ENCODE results near the gene PPP1R18. TPM values are rescaled to one million over a fixed set of nuclear protein-coding genes. Genes with fewer than 3 reads are reported as not detected.

PPP1R18 gene
- total and polyA plus RNA-seq, 9 of the 15 experiments (the other 6 are each of a cell fraction or from before 2014, with no cell fraction given), result 12.0 to 99.2 (median 42.6) TPM

DNA sequence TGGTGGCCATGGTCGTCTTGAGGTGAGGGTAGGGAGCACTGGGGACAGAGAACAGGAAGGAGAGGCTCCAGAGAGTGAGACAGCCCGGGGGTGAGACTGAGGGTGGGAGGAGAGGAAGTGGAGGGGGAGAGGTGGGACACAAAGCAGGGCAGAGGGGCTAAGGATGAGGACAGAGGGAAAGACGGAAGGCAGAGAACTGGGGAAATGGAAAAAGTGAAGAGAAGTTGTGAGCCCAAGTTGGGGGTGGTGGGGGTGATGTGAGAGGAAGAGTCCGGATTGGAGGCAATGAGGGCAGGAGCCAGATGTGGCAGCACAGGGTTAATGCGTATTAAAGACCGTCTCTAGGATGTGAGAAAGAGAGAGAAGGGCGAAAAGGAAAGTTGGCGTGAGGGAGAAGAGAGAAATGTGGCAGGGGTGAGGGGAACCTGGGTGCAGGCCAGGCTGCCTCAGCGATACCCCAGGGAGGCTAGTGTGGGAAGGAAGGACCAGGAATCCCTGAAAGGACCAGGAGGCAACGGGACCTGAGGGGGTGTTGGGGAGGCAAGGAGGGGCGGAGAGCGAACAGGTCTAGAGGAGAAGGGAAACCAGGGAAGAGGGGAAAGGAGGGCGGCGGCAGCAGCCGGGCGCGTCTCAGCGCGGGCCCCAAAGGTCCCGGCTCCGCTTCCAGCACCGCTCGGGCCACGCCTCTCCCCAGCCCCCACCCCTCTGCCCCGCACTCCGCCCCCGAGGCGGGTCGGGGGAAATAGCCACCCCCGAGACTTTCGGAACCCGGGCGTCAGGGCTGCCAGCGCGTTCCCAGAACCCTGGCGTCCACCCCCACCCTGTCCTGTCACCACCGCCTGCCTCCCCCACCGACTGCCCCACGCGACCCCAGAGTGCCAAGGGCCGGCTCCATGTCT is at the start of gene PPP1R18 (continued):
- TF ChIP-seq, protein P1, sequence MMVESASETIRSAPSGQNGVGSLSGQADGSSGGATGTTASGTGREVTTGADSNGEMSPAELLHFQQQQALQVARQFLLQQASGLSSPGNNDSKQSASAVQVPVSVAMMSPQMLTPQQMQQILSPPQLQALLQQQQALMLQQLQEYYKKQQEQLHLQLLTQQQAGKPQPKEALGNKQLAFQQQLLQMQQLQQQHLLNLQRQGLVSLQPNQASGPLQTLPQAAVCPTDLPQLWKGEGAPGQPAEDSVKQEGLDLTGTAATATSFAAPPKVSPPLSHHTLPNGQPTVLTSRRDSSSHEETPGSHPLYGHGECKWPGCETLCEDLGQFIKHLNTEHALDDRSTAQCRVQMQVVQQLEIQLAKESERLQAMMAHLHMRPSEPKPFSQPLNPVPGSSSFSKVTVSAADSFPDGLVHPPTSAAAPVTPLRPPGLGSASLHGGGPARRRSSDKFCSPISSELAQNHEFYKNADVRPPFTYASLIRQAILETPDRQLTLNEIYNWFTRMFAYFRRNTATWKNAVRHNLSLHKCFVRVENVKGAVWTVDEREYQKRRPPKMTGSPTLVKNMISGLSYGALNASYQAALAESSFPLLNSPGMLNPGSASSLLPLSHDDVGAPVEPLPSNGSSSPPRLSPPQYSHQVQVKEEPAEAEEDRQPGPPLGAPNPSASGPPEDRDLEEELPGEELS (CRISPR knock-in tag; IDR thresholded peaks at IDR 0.05; ENCODE audit: borderline replicate concordance), result no peak
- TF ChIP-seq PURB (CRISPR knock-in tag; IDR thresholded peaks at IDR 0.05; ENCODE audit: low read depth) (no peak), BCOR (IDR thresholded peaks at IDR 0.05) (peak; percentile 61; the same call in 1 of the 2 replicates), TAF7 (tag; IDR thresholded peaks at IDR 0.05) (no peak), CHD4 (IDR thresholded peaks at IDR 0.05; ENCODE audit: insufficient read depth, insufficient replicate concordance, low read depth, low read length, poor library complexity, severe bottlenecking) (peak; percentile 11), SMARCA4 (IDR thresholded peaks at IDR 0.05) (peak; percentile 50; the same call in 1 of the 2 replicates), KLF10 (CRISPR knock-in tag; IDR thresholded peaks at IDR 0.05) (no peak), BMI1 (IDR thresholded peaks at IDR 0.05; ENCODE audit: low read length) (no peak), RUNX1 (IDR thresholded peaks at IDR 0.05; ENCODE audit: low read depth) (no peak), HMG20B (CRISPR knock-in tag; IDR thresholded peaks at IDR 0.05) (no peak), ZNF41 (CRISPR knock-in tag; conservative IDR thresholded peaks at IDR 0.05) (no peak)
- TF ChIP-seq, protein P2, sequence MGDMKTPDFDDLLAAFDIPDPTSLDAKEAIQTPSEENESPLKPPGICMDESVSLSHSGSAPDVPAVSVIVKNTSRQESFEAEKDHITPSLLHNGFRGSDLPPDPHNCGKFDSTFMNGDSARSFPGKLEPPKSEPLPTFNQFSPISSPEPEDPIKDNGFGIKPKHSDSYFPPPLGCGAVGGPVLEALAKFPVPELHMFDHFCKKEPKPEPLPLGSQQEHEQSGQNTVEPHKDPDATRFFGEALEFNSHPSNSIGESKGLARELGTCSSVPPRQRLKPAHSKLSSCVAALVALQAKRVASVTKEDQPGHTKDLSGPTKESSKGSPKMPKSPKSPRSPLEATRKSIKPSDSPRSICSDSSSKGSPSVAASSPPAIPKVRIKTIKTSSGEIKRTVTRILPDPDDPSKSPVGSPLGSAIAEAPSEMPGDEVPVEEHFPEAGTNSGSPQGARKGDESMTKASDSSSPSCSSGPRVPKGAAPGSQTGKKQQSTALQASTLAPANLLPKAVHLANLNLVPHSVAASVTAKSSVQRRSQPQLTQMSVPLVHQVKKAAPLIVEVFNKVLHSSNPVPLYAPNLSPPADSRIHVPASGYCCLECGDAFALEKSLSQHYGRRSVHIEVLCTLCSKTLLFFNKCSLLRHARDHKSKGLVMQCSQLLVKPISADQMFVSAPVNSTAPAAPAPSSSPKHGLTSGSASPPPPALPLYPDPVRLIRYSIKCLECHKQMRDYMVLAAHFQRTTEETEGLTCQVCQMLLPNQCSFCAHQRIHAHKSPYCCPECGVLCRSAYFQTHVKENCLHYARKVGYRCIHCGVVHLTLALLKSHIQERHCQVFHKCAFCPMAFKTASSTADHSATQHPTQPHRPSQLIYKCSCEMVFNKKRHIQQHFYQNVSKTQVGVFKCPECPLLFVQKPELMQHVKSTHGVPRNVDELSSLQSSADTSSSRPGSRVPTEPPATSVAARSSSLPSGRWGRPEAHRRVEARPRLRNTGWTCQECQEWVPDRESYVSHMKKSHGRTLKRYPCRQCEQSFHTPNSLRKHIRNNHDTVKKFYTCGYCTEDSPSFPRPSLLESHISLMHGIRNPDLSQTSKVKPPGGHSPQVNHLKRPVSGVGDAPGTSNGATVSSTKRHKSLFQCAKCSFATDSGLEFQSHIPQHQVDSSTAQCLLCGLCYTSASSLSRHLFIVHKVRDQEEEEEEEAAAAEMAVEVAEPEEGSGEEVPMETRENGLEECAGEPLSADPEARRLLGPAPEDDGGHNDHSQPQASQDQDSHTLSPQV (IDR thresholded peaks at IDR 0.05), result no peak
- TF ChIP-seq, protein P3, sequence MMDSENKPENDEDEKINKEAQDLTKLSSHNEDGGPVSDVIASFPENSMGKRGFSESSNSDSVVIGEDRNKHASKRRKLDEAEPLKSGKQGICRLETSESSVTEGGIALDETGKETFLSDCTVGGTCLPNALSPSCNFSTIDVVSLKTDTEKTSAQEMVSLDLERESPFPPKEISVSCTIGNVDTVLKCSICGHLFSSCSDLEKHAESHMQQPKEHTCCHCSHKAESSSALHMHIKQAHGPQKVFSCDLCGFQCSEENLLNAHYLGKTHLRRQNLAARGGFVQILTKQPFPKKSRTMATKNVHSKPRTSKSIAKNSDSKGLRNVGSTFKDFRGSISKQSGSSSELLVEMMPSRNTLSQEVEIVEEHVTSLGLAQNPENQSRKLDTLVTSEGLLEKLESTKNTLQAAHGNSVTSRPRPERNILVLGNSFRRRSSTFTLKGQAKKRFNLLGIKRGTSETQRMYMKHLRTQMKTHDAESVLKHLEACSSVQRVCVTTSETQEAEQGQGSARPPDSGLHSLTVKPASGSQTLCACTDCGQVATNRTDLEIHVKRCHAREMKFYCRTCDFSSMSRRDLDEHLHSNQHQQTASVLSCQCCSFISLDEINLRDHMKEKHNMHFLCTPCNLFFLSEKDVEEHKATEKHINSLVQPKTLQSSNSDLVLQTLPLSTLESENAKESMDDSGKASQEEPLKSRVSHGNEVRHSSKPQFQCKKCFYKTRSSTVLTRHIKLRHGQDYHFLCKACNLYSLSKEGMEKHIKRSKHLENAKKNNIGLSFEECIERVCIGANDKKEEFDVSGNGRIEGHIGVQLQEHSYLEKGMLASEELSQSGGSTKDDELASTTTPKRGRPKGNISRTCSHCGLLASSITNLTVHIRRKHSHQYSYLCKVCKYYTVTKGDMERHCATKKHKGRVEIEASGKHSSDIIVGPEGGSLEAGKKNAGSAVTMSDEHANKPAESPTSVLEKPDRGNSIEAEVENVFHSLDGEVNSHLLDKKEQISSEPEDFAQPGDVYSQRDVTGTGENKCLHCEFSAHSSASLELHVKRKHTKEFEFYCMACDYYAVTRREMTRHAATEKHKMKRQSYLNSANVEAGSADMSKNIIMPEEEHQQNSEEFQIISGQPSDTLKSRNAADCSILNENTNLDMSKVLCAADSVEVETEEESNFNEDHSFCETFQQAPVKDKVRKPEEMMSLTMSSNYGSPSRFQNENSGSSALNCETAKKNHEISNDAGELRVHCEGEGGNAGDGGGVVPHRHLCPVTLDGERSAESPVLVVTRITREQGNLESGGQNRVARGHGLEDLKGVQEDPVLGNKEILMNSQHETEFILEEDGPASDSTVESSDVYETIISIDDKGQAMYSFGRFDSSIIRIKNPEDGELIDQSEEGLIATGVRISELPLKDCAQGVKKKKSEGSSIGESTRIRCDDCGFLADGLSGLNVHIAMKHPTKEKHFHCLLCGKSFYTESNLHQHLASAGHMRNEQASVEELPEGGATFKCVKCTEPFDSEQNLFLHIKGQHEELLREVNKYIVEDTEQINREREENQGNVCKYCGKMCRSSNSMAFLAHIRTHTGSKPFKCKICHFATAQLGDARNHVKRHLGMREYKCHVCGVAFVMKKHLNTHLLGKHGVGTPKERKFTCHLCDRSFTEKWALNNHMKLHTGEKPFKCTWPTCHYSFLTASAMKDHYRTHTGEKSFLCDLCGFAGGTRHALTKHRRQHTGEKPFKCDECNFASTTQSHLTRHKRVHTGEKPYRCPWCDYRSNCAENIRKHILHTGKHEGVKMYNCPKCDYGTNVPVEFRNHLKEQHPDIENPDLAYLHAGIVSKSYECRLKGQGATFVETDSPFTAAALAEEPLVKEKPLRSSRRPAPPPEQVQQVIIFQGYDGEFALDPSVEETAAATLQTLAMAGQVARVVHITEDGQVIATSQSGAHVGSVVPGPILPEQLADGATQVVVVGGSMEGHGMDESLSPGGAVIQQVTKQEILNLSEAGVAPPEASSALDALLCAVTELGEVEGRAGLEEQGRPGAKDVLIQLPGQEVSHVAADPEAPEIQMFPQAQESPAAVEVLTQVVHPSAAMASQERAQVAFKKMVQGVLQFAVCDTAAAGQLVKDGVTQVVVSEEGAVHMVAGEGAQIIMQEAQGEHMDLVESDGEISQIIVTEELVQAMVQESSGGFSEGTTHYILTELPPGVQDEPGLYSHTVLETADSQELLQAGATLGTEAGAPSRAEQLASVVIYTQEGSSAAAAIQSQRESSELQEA (IDR thresholded peaks at IDR 0.05; ENCODE audit: low read depth), result peak; percentile 57; the same call in 1 of the 2 replicates
